ENCODE data around the gene CENPH. TPM values are rescaled to one million over a fixed set of nuclear protein-coding genes. Genes with fewer than 3 reads are reported as not detected.
A peak's percentile ranks its signal among the peaks of the same experiment; 100 is the strongest.
"Not testable (repeated sequence)": the region's sequence is repeated elsewhere in the genome, so short reads cannot be mapped to it uniquely, and the experiment has no call there.

The CENPH gene
- total RNA-seq (1 to 10 TPM; 6.1 to 6.9 TPM), polyA plus RNA-seq (1 to 10 TPM; 6.3 to 8.3 TPM)

- POLR2A ChIA-PET (ENCODE audit: partially characterized antibody): interaction anchor here (1.3 to 2.9 kb wide), 5 partner anchors 23 to 143 kb away, joined by 3 to 19 read pairs (median 6); partner anchors contain the start of genes CCDC125, CCNB1, CDK7 and SLC30A5
- Mint-ChIP-seq H3K36me3 (peaks cover 0 to 5% of the 10 kb centered on the region in 2 donors), H3K4me1 (peaks cover 5 to 21% (median 14%) of the 10 kb centered on the region in 4 donors), H3K4me3 (peak within 1 kb of the TSS; percentile 89 to 95 (median 92)), H3K27ac (peak within 1 kb of the TSS; percentile 90 to 97 (median 96)), H3K27me3 (no peaks in the 10 kb centered on the region), H3K9me3 (no peaks in the 10 kb centered on the region)
- DNase-seq: peak; percentile 90 to 92 (median 91)
- Histone ChIP-seq H3K9me3 (ENCODE audit: control insufficient read depth in 1 of 2, low read length in 2 of 2) (no peaks in the 10 kb centered on the region), H3K36me3 (ENCODE audit: insufficient read depth, low read length) (no peaks in the 10 kb centered on the region), H3K4me3 (ENCODE audit: low read length in 2 of 2) (peak within 1 kb of the TSS; percentile 78), H3K27ac (ENCODE audit: low read depth, low read length) (peak within 1 kb of the TSS; percentile 68), H3K27me3 (ENCODE audit: insufficient read depth, low read length) (no peaks in the 10 kb centered on the region), H3K4me1 (ENCODE audit: insufficient read depth, low read length) (peaks cover 13% of the 10 kb centered on the region)
- intact Hi-C loops (cut with micrococcal nuclease): loop anchor here (1.0 kb wide), 4 partner anchors 22 to 96 kb away; partner anchors contain the start of genes CCNB1 and CDK7
- CTCF ChIA-PET (ENCODE audit: partially characterized antibody): interaction anchor here (0.8 to 2.3 kb wide), 8 partner anchors 11 to 146 kb away, joined by 3 to 8 read pairs (median 4); partner anchors contain the start of genes CCDC125, CDK7 and SLC30A5
These were observed at the start of gene CENPH for GRCh38 chr5:69189162-69190086. TSS of gene CENPH (plus strand) at chr5:69189583. CDS start at chr5:69189635, 52 bp downstream.

- H3K27me3 ChIP-seq (ENCODE audit: insufficient read depth, low read length); CTCF ChIA-PET (ENCODE audit: partially characterized antibody); H3K27me3 Mint-ChIP-seq; H3K36me3 Mint-ChIP-seq; H3K9me3 ChIP-seq (ENCODE audit: control insufficient read depth in 1 of 2, low read length in 2 of 2); H3K27ac Mint-ChIP-seq; H3K4me3 ChIP-seq (ENCODE audit: low read length in 2 of 2); intact Hi-C loops (cut with micrococcal nuclease); H3K4me1 Mint-ChIP-seq; H3K36me3 ChIP-seq (ENCODE audit: insufficient read depth, low read length); DNase-seq; H3K9me3 Mint-ChIP-seq; POLR2A ChIA-PET (ENCODE audit: partially characterized antibody); H3K4me3 Mint-ChIP-seq; H3K4me1 ChIP-seq (ENCODE audit: insufficient read depth, low read length); H3K27ac ChIP-seq (ENCODE audit: low read depth, low read length): not testable (repeated sequence)
These were observed 49.1 kb upstream of the CENPH start for GRCh38 chr5:69140239-69140638.

GRCh38 chr5:69140827-69141226, 48.6 kb upstream of the CENPH start:
- Histone ChIP-seq H3K9me3 (ENCODE audit: control insufficient read depth in 1 of 2, low read length in 2 of 2) (no peaks in the 10 kb centered on the region), H3K36me3 (ENCODE audit: insufficient read depth, low read length) (no peaks in the 10 kb centered on the region), H3K27me3 (ENCODE audit: insufficient read depth, low read length) (no peaks in the 10 kb centered on the region), H3K4me3 (ENCODE audit: low read length in 2 of 2) (no peak overlapping the region), H3K4me1 (ENCODE audit: insufficient read depth, low read length) (no peaks in the 10 kb centered on the region), H3K27ac (ENCODE audit: low read depth, low read length) (no peak overlapping the region)
- H3K4me1 Mint-ChIP-seq: peaks cover 0 to 1% (median 0%) of the 10 kb centered on the region in 4 donors
- H3K4me3 Mint-ChIP-seq: no peak overlapping the region
- ChIA-PET POLR2A (ENCODE audit: partially characterized antibody) (no interaction called here), CTCF (ENCODE audit: partially characterized antibody) (no interaction called here)
- intact Hi-C loops (cut with micrococcal nuclease): no loop called here
- H3K27ac Mint-ChIP-seq: no peak overlapping the region
- H3K9me3 Mint-ChIP-seq: peaks cover 0 to 10% (median 6%) of the 10 kb centered on the region in 8 donors
- H3K27me3 Mint-ChIP-seq: no peaks in the 10 kb centered on the region
- peaks cover 0 to 7% of the 10 kb centered on the region in 2 donors for H3K36me3 Mint-ChIP-seq
- DNase-seq: no peak

GRCh38 chr5:69148576-69148975, 40.8 kb upstream of the CENPH start:
- CTCF ChIA-PET (ENCODE audit: partially characterized antibody): not testable (repeated sequence)

GRCh38 chr5:69148981-69149675, 40.3 kb upstream of the CENPH start:
- no peaks in the 10 kb centered on the region for H3K9me3 ChIP-seq (ENCODE audit: control insufficient read depth in 1 of 2, low read length in 2 of 2)

More at GRCh38 chr5:69148576-69148975, 40.8 kb upstream of the CENPH start:
- H3K4me3 Mint-ChIP-seq; intact Hi-C loops (cut with micrococcal nuclease); H3K4me3 ChIP-seq (ENCODE audit: low read length in 2 of 2); H3K9me3 Mint-ChIP-seq; POLR2A ChIA-PET (ENCODE audit: partially characterized antibody); H3K27ac Mint-ChIP-seq; H3K36me3 ChIP-seq (ENCODE audit: insufficient read depth, low read length); H3K27me3 Mint-ChIP-seq; H3K27me3 ChIP-seq (ENCODE audit: insufficient read depth, low read length); H3K9me3 ChIP-seq (ENCODE audit: control insufficient read depth in 1 of 2, low read length in 2 of 2); H3K27ac ChIP-seq (ENCODE audit: low read depth, low read length); H3K4me1 Mint-ChIP-seq; DNase-seq; H3K36me3 Mint-ChIP-seq; H3K4me1 ChIP-seq (ENCODE audit: insufficient read depth, low read length): not testable (repeated sequence)

GRCh38 chr5:69149676-69150010, 39.7 kb upstream of the CENPH start:
- no peak for DNase-seq
- Histone ChIP-seq H3K27me3 (ENCODE audit: insufficient read depth, low read length) (no peaks in the 10 kb centered on the region), H3K36me3 (ENCODE audit: insufficient read depth, low read length) (no peaks in the 10 kb centered on the region), H3K27ac (ENCODE audit: low read depth, low read length) (no peak overlapping the region), H3K4me3 (ENCODE audit: low read length in 2 of 2) (no peak overlapping the region), H3K9me3 (ENCODE audit: control insufficient read depth in 1 of 2, low read length in 2 of 2) (no peaks in the 10 kb centered on the region), H3K4me1 (ENCODE audit: insufficient read depth, low read length) (no peaks in the 10 kb centered on the region)
- no peak overlapping the region for H3K4me3 Mint-ChIP-seq
- CTCF ChIA-PET (ENCODE audit: partially characterized antibody): no interaction called here
- H3K4me1 Mint-ChIP-seq: no peaks in the 10 kb centered on the region
- no peaks in the 10 kb centered on the region for H3K27me3 Mint-ChIP-seq
- H3K27ac Mint-ChIP-seq: no peak overlapping the region
- H3K36me3 Mint-ChIP-seq: no peaks in the 10 kb centered on the region
- intact Hi-C loops (cut with micrococcal nuclease): no loop called here
- no peaks in the 10 kb centered on the region for H3K9me3 Mint-ChIP-seq
- POLR2A ChIA-PET (ENCODE audit: partially characterized antibody): no interaction called here

More at GRCh38 chr5:69148981-69149675, 40.3 kb upstream of the CENPH start:
- Mint-ChIP-seq H3K36me3 (no peaks in the 10 kb centered on the region), H3K4me3 (no peak overlapping the region), H3K27me3 (no peaks in the 10 kb centered on the region), H3K4me1 (no peaks in the 10 kb centered on the region), H3K27ac (no peak overlapping the region), H3K9me3 (no peaks in the 10 kb centered on the region)
- no peak overlapping the region for H3K27ac ChIP-seq (ENCODE audit: low read depth, low read length)
- no peaks in the 10 kb centered on the region for H3K4me1 ChIP-seq (ENCODE audit: insufficient read depth, low read length)
- DNase-seq: no peak
- POLR2A ChIA-PET (ENCODE audit: partially characterized antibody): no interaction called here
- CTCF ChIA-PET (ENCODE audit: partially characterized antibody): no interaction called here
- no peak overlapping the region for H3K4me3 ChIP-seq (ENCODE audit: low read length in 2 of 2)
- H3K27me3 ChIP-seq (ENCODE audit: insufficient read depth, low read length): no peaks in the 10 kb centered on the region
- H3K36me3 ChIP-seq (ENCODE audit: insufficient read depth, low read length): no peaks in the 10 kb centered on the region
- intact Hi-C loops (cut with micrococcal nuclease): no loop called here

GRCh38 chr5:69152731-69153130, 36.7 kb upstream of the CENPH start:
- intact Hi-C loops (cut with micrococcal nuclease): no loop called here
- H3K9me3 ChIP-seq (ENCODE audit: control insufficient read depth in 1 of 2, low read length in 2 of 2): no peaks in the 10 kb centered on the region
- H3K4me3 ChIP-seq (ENCODE audit: low read length in 2 of 2): no peak overlapping the region
- H3K4me3 Mint-ChIP-seq: no peak overlapping the region
- no peaks in the 10 kb centered on the region for H3K36me3 ChIP-seq (ENCODE audit: insufficient read depth, low read length)
- no peak overlapping the region for H3K27ac ChIP-seq (ENCODE audit: low read depth, low read length)
- DNase-seq: no peak
- no peaks in the 10 kb centered on the region for H3K27me3 ChIP-seq (ENCODE audit: insufficient read depth, low read length)
- no peak overlapping the region for H3K27ac Mint-ChIP-seq
- H3K36me3 Mint-ChIP-seq: no peaks in the 10 kb centered on the region
- H3K9me3 Mint-ChIP-seq: no peaks in the 10 kb centered on the region
- ChIA-PET CTCF (ENCODE audit: partially characterized antibody) (interaction anchor here (1.2 kb wide), 1 partner anchor 14 kb away, joined by 3 read pairs; the partner anchor contains the start of gene CCNB1), POLR2A (ENCODE audit: partially characterized antibody) (no interaction called here)
- H3K4me1 Mint-ChIP-seq: no peaks in the 10 kb centered on the region
- no peaks in the 10 kb centered on the region for H3K27me3 Mint-ChIP-seq
- H3K4me1 ChIP-seq (ENCODE audit: insufficient read depth, low read length): no peaks in the 10 kb centered on the region
